GM20000 (cell line): Measurements from ENCODE around the gene FOXD3.

Experiments used
- DNase-seq: peaks from one replicate; pipeline ENCODE4 v3.0.0; 2012; ENCODE audit warnings: low spot score
- TF ChIP-seq, protein P1 (sequence below): IDR thresholded peaks from 2 replicates; pipeline ENCODE4 v1.5.1; 2012; ENCODE audit warnings: mild to moderate bottlenecking, control low read depth; ENCODE audit errors: extremely low read depth, missing control alignments

FOXD3 gene

DNA sequence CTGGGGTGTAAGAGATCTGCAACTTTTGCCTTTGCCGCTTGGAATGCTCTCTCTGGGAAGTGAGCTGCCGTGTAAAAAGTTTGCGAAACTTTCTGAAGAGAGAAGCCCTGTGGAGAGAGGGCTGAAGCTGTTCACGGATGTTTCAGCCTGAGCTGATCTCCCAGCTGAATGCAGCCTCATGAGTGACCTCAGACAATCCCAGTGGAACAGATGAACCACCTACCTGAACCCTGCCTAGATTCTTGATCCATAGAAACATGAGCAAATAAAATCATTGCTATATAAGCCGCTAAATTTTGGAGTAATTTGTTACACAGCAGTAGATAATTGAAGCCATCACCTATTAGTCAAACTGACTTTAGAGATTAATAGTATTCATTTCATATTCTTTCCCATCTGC, 40.6 kb downstream of the FOXD3 start:
- no peak for DNase-seq
- TF ChIP-seq, protein P1, sequence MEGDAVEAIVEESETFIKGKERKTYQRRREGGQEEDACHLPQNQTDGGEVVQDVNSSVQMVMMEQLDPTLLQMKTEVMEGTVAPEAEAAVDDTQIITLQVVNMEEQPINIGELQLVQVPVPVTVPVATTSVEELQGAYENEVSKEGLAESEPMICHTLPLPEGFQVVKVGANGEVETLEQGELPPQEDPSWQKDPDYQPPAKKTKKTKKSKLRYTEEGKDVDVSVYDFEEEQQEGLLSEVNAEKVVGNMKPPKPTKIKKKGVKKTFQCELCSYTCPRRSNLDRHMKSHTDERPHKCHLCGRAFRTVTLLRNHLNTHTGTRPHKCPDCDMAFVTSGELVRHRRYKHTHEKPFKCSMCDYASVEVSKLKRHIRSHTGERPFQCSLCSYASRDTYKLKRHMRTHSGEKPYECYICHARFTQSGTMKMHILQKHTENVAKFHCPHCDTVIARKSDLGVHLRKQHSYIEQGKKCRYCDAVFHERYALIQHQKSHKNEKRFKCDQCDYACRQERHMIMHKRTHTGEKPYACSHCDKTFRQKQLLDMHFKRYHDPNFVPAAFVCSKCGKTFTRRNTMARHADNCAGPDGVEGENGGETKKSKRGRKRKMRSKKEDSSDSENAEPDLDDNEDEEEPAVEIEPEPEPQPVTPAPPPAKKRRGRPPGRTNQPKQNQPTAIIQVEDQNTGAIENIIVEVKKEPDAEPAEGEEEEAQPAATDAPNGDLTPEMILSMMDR: no peak

DNA sequence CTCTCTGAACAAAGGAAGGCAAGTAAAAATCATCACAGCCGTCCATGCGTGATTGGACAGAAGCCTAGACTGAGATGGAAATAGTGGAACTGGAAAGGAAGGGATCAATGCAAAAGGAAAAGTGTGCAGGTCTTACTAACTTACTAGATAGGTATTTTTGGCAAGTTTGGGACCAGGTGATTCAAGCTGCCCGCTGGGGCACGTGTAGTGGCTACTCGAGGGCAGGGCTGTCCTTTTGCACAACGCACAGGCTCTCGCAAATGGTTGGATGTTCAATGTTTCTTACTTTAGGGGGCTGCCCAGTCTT, 44.5 kb downstream of the FOXD3 start:
- no peak for DNase-seq
- TF ChIP-seq, protein P1: no peak

DNA sequence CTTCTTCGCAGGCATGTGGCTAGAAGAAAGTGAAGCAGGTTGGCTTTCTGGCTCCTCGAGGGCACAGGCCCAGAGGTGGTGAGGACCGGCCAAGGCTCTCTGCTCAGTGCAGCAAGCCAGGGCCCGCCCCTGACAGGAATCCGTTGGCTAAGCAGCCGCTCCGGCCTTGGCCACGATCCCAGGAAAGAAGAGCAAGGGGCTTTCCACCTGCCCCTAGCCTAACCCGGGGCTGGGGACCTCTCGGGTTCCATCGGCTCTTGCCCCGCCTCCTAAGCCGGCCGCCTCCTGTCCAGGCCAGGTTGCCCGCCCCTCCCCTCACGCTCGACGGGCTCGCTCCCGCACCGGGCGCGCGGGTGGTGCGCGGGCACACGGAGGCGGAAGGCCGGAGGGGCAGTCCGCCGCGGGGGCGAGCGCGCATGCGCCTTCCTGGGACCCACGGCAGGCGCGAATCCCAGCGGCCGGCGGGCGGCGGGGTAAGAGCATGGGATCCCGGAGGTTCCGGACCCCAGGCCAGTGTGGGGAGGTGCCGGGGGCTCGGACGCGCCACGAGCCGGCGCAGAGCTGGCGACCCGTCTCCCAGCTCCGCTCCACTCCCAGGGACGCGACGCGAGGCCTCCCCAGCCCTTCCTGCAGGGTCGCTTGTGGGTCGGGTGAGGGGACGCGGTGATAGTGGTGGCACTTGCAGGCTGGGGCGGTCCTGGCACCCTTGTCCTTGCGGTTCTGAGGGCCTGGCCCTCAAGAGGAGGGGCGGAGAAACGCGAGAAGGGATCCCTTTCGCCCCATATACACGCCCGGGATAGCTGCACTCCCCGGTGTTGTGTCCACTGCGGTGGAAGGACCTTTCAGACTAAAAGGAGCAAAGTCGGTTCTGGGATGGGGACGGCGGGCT, 45.1 kb downstream of the FOXD3 start, which contains the start of gene ALG6:
ALG6 (plus strand) TSS at position 413 of the 889 bp plus-strand sequence. CDS start 3,351 bp downstream, outside the sequence.
- TF ChIP-seq, protein P1: no peak

DNA sequence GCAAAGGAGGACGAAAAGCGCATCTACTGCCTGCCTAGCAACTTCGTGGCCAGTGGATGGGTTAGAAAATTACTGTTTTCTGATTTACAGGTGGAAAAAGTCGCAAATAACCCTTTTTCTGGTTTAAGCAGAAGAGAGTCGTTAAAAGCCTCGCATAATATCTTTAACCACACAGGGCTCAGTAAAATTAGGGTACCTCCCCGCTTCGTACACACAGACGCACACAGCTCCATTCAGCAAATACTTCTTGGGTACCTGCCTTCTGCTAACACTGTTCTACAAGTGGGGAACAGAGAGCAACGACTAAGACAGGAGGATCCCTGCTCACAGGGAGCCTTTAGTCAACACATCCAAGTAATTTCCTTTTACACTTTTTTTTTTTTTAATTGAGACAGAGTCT, 45.8 kb downstream of the FOXD3 start:
- peak; percentile 35 for DNase-seq
- TF ChIP-seq, protein P1: no peak

More for the DNA sequence above, 45.1 kb downstream of the FOXD3 start, which contains the start of gene ALG6:
- DNase-seq: peak; percentile 98
